ENCODE data around the gene PRKAR1B.

DNA sequence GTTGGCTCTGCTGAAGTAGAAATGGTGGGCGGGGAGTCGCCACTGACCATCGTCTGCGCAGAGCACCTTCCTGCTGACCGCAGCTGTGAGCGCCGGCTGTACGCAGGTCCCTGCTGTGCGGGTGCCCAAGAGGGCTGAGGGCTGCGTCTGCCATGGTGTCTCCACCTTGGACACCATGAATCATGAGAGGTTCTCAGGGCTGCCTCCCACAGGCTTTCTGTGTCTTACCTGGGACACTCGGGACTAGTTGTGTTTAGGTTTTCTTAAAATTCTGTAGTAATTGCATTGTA is 44.9 kb upstream of the PRKAR1B start:
- TF ChIP-seq, protein P1, sequence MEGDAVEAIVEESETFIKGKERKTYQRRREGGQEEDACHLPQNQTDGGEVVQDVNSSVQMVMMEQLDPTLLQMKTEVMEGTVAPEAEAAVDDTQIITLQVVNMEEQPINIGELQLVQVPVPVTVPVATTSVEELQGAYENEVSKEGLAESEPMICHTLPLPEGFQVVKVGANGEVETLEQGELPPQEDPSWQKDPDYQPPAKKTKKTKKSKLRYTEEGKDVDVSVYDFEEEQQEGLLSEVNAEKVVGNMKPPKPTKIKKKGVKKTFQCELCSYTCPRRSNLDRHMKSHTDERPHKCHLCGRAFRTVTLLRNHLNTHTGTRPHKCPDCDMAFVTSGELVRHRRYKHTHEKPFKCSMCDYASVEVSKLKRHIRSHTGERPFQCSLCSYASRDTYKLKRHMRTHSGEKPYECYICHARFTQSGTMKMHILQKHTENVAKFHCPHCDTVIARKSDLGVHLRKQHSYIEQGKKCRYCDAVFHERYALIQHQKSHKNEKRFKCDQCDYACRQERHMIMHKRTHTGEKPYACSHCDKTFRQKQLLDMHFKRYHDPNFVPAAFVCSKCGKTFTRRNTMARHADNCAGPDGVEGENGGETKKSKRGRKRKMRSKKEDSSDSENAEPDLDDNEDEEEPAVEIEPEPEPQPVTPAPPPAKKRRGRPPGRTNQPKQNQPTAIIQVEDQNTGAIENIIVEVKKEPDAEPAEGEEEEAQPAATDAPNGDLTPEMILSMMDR (IDR thresholded peaks at IDR 0.05 in 2 of 3, conservative IDR thresholded peaks at IDR 0.05 in 1 of 3; ENCODE audit: control insufficient read depth in 2 of 3, extremely low read depth in 1 of 3, insufficient read depth in 1 of 3, low read depth in 3 of 3, low read length in 3 of 3) = no peak
- TF ChIP-seq, protein P2, sequence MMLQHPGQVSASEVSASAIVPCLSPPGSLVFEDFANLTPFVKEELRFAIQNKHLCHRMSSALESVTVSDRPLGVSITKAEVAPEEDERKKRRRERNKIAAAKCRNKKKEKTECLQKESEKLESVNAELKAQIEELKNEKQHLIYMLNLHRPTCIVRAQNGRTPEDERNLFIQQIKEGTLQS (IDR thresholded peaks at IDR 0.05; ENCODE audit: borderline replicate concordance, extremely low read depth, low read depth, low read length) = no peak
- TF ChIP-seq, protein P3, sequence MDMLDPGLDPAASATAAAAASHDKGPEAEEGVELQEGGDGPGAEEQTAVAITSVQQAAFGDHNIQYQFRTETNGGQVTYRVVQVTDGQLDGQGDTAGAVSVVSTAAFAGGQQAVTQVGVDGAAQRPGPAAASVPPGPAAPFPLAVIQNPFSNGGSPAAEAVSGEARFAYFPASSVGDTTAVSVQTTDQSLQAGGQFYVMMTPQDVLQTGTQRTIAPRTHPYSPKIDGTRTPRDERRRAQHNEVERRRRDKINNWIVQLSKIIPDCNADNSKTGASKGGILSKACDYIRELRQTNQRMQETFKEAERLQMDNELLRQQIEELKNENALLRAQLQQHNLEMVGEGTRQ (IDR thresholded peaks at IDR 0.05; ENCODE audit: borderline replicate concordance, low read depth, low read length) = no peak
- no peak for TF ChIP-seq NFYA (IDR thresholded peaks at IDR 0.05; ENCODE audit: borderline replicate concordance, low read depth, low read length)

Data from GM12878 (cell line).